H1 (cell line): ENCODE data around the gene TTLL7. TPM values are rescaled to one million over a fixed set of nuclear protein-coding genes. Genes with fewer than 3 reads are reported as not detected.

Experiments
- SIN3A ChIP-seq, 2 experiments: IDR thresholded peaks in 1 of 2; conservative IDR thresholded peaks in 1 of 2; 2 replicates each; pipeline ENCODE4 v1.6.1; 2011 to 2012; ENCODE audit warnings: low read length in 2 of 2, improper control_type of control experiment in 1 of 2, low read depth in 1 of 2, mild to moderate bottlenecking in 1 of 2
- polyA plus RNA-seq, 7 experiments: library from polyadenylated mRNA; depleted of rRNA in 3 of 7; stranded (reverse) in 5 of 7; unstranded in 2 of 7; fragments of >200 nt in 5 of 7; fragments of 200-250 nt in 2 of 7; gene quantifications; 1 replicate in 5 of 7; 2 replicates in 1 of 7; 4 replicates in 1 of 7; pipeline versions ENCODE4 v1.2.1 to v1.2.3, GENCODE V29; 2011 to 2013; ENCODE audit warnings: missing spikeins in 2 of 7, mixed read lengths in 2 of 7
- total RNA-seq: library from RNA; stranded (reverse); fragmentation: NEBNext Ultra II Directional; extraction: Animal tissue kit (Norgen Biotek cat#: 25700); gene quantifications from 2 replicates; pipeline ENCODE4 v1.2.1, GENCODE V29; 2021

Gene TTLL7
- total and polyA plus RNA-seq, 2 of the 8 experiments (the other 6 are each of a cell fraction or from before 2014, with no cell fraction given) = 1.9 to 7.9 TPM

- TF ChIP-seq SIN3A (conservative IDR thresholded peaks at IDR 0.05 in 1 of 2, IDR thresholded peaks at IDR 0.05 in 1 of 2; ENCODE audit: low read depth in 1 of 2, low read length in 2 of 2) = no peak
- TF ChIP-seq, all 59 proteins: peak for 0
These were observed 170.5 kb downstream of the TTLL7 start (continued) for GRCh38 chr1:83828456-83828855.
